IMR-90 (cell line): ENCODE results near the gene RELN.

ENCODE experiments used
- BHLHE40 ChIP-seq: fragments of 150-350 bp; IDR thresholded peaks from 2 replicates; pipeline ENCODE4 v1.6.1; 2016; ENCODE audit warnings: mild to moderate bottlenecking, low read depth, low read length
- CHD1 ChIP-seq: IDR thresholded peaks from 2 replicates; pipeline ENCODE4 v1.6.1; 2012; ENCODE audit warnings: low read depth, low read length, improper control_type of control experiment
- CTCF ChIP-seq: conservative IDR thresholded peaks from 2 replicates; pipeline ENCODE4 v1.5.1; 2012; ENCODE audit warnings: mild to moderate bottlenecking, low read depth, low read length, improper control_type of control experiment
- FOS ChIP-seq: fragments of 150-350 bp; IDR thresholded peaks from 2 replicates; pipeline ENCODE4 v1.6.1; 2016; ENCODE audit warnings: low read depth, low read length
- MAZ ChIP-seq: IDR thresholded peaks from 2 replicates; pipeline ENCODE4 v1.6.1; 2012; ENCODE audit warnings: low read depth, mild to moderate bottlenecking, low read length, improper control_type of control experiment, moderate library complexity, borderline replicate concordance
- MXI1 ChIP-seq: IDR thresholded peaks from 2 replicates; pipeline ENCODE4 v1.6.1; 2012; ENCODE audit warnings: low read depth, mild to moderate bottlenecking, low read length, moderate library complexity, borderline replicate concordance
- NFE2L2 ChIP-seq: fragments of 150-350 bp; IDR thresholded peaks from 2 replicates; pipeline ENCODE4 v1.6.1; 2016; ENCODE audit warnings: low read depth, mild to moderate bottlenecking, low read length
- POLR2A ChIP-seq: IDR thresholded peaks from 2 replicates; pipeline ENCODE4 v1.6.1; 2012; ENCODE audit warnings: mild to moderate bottlenecking, low read depth, low read length
- RAD21 ChIP-seq: IDR thresholded peaks from 2 replicates; pipeline ENCODE4 v1.6.1; 2012; ENCODE audit warnings: low read length, improper control_type of control experiment
- RCOR1 ChIP-seq: IDR thresholded peaks from 2 replicates; pipeline ENCODE4 v1.6.1; 2012; ENCODE audit warnings: mild to moderate bottlenecking, low read length, improper control_type of control experiment; ENCODE audit not compliant: insufficient replicate concordance
- RFX5 ChIP-seq: IDR thresholded peaks from 2 replicates; pipeline ENCODE4 v1.8.0; 2012; ENCODE audit warnings: low read depth, mild to moderate bottlenecking, low read length, moderate library complexity
- SMC3 ChIP-seq: fragments of 150-350 bp; IDR thresholded peaks from 2 replicates; pipeline ENCODE4 v1.6.1; 2016; ENCODE audit warnings: low read depth, mild to moderate bottlenecking, antibody characterized with exemption, low read length, moderate library complexity
- USF2 ChIP-seq: fragments of 150-350 bp; IDR thresholded peaks from 2 replicates; pipeline ENCODE4 v1.6.1; 2017; ENCODE audit warnings: mild to moderate bottlenecking, antibody characterized with exemption, low read length, low read depth

- TF ChIP-seq CTCF: no peak
- no peak for TF ChIP-seq MXI1
- no peak for TF ChIP-seq POLR2A
- no peak for TF ChIP-seq FOS
- TF ChIP-seq SMC3: no peak
- no peak for TF ChIP-seq BHLHE40
- no peak for TF ChIP-seq NFE2L2
- no peak for TF ChIP-seq RCOR1
- no peak for TF ChIP-seq RAD21
- no peak for TF ChIP-seq MAZ
- TF ChIP-seq RFX5: no peak
- TF ChIP-seq CHD1: no peak
- TF ChIP-seq USF2: no peak
Measured at GRCh38 chr7:103658055-103659005, 331.1 kb downstream of the RELN start.
